ENCODE measurements around the gene NEU3. TPM values are rescaled to one million over a fixed set of nuclear protein-coding genes. Genes with fewer than 3 reads are reported as not detected.
"Not testable (repeated sequence)": the region's sequence is repeated elsewhere in the genome, so short reads cannot be mapped to it uniquely, and the experiment has no call there.

Gene NEU3
- polyA plus RNA-seq, 2 donors, result 1.2 to 1.5 TPM

DNA sequence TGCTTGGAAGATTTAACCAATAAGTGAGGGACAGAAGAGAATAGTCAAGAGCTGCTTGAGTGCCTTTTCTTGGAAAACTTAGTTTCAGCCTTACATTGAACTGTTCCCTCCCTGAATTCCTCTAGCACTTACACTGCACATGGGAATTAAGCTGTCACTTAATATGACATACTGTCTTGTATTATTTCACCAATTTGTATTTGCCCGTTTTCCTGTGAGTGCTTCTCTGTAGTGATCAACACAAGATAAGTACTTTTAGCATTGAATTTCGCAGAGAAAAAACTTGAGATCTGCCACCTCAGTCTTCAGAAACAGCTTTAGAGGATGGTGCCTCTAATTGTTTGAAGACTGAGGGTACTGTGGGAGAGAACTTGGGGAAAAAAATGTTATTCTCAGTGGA, 36.0 kb upstream of the NEU3 start:
- peaks cover 0 to 3% of the 10 kb centered on the region in 2 donors for H3K4me1 ChIP-seq (ENCODE audit: control insufficient read depth in 2 of 2, insufficient read depth in 2 of 2, low read length in 1 of 2)

DNA sequence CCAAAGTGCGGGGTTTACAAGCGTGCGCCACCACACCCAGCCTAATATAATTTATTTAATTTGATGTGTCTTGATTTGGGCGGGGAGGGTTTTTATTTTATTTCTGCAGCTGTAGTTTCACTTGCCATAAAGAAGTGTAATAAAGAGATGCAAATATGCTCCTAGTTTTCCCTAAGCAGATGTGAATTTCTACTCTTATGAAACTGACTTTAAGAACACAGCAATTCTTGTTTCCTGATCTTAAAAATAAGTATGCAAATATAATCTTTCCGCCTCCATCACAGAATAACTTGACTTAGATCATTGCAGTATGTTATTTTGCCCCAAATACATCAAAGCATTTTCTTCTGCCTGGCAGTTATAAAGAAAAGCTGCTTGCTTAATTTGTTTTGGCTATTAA, 35.3 kb upstream of the NEU3 start:
- Histone ChIP-seq H3K27me3 (ENCODE audit: control insufficient read depth in 1 of 2, insufficient read depth in 2 of 2, low read length in 2 of 2) (no peaks in the 10 kb centered on the region), H3K4me3 (ENCODE audit: low read depth in 1 of 2, low read length in 2 of 2) (no peak overlapping the region), H3K9me3 (ENCODE audit: control insufficient read depth in 2 of 2, insufficient read depth in 1 of 2, low read depth in 1 of 2, low read length in 1 of 2) (no peaks in the 10 kb centered on the region), H3K27ac (ENCODE audit: low read depth in 2 of 2, low read length in 1 of 2) (no peak overlapping the region), H3K4me1 (ENCODE audit: control insufficient read depth in 2 of 2, insufficient read depth in 2 of 2, low read length in 1 of 2) (peaks cover 0 to 3% of the 10 kb centered on the region in 2 donors), H3K36me3 (ENCODE audit: control insufficient read depth in 2 of 2, insufficient read depth in 2 of 2, low read length in 1 of 2) (no peaks in the 10 kb centered on the region)
- 91 to 96% methylated on average over 5 of the region's 5 CpGs for WGBS, 2 donors

More for the DNA sequence above, 36.0 kb upstream of the NEU3 start:
- Histone ChIP-seq H3K9me3 (ENCODE audit: control insufficient read depth in 2 of 2, insufficient read depth in 1 of 2, low read depth in 1 of 2, low read length in 1 of 2) (no peaks in the 10 kb centered on the region), H3K27ac (ENCODE audit: low read depth in 2 of 2, low read length in 1 of 2) (no peak overlapping the region), H3K36me3 (ENCODE audit: control insufficient read depth in 2 of 2, insufficient read depth in 2 of 2, low read length in 1 of 2) (no peaks in the 10 kb centered on the region), H3K4me3 (ENCODE audit: low read depth in 1 of 2, low read length in 2 of 2) (no peak overlapping the region), H3K27me3 (ENCODE audit: control insufficient read depth in 1 of 2, insufficient read depth in 2 of 2, low read length in 2 of 2) (no peaks in the 10 kb centered on the region)
- WGBS, 2 donors, result 70 to 81% methylated on average over 2 of the region's 2 CpGs

- Histone ChIP-seq H3K27ac (ENCODE audit: low read depth in 2 of 2, low read length in 1 of 2) (no peak overlapping the region), H3K4me1 (ENCODE audit: control insufficient read depth in 2 of 2, insufficient read depth in 2 of 2, low read length in 1 of 2) (peaks cover 0 to 3% of the 10 kb centered on the region in 2 donors), H3K27me3 (ENCODE audit: control insufficient read depth in 1 of 2, insufficient read depth in 2 of 2, low read length in 2 of 2) (no peaks in the 10 kb centered on the region), H3K9me3 (ENCODE audit: control insufficient read depth in 2 of 2, insufficient read depth in 1 of 2, low read depth in 1 of 2, low read length in 1 of 2) (no peaks in the 10 kb centered on the region), H3K4me3 (ENCODE audit: low read depth in 1 of 2, low read length in 2 of 2) (no peak overlapping the region), H3K36me3 (ENCODE audit: control insufficient read depth in 2 of 2, insufficient read depth in 2 of 2, low read length in 1 of 2) (no peaks in the 10 kb centered on the region)
- 89 to 98% methylated on average over 1 of the region's 1 CpG for WGBS, 2 donors
Observed at GRCh38 chr11:74954199-74954598, 34.5 kb upstream of the NEU3 start.

GRCh38 chr11:74956397-74957015, 32.2 kb upstream of the NEU3 start:
- 57 to 70% methylated on average over 4 of the region's 4 CpGs for WGBS, 2 donors
- no peaks in the 10 kb centered on the region for H3K4me1 ChIP-seq (ENCODE audit: control insufficient read depth in 2 of 2, insufficient read depth in 2 of 2, low read length in 1 of 2)
- H3K27me3 ChIP-seq (ENCODE audit: control insufficient read depth in 1 of 2, insufficient read depth in 2 of 2, low read length in 2 of 2), result no peaks in the 10 kb centered on the region
- no peak overlapping the region for H3K4me3 ChIP-seq (ENCODE audit: low read depth in 1 of 2, low read length in 2 of 2)
- no peaks in the 10 kb centered on the region for H3K9me3 ChIP-seq (ENCODE audit: control insufficient read depth in 2 of 2, insufficient read depth in 1 of 2, low read depth in 1 of 2, low read length in 1 of 2)
- no peak overlapping the region for H3K27ac ChIP-seq (ENCODE audit: low read depth in 2 of 2, low read length in 1 of 2)
- no peaks in the 10 kb centered on the region for H3K36me3 ChIP-seq (ENCODE audit: control insufficient read depth in 2 of 2, insufficient read depth in 2 of 2, low read length in 1 of 2)

DNA sequence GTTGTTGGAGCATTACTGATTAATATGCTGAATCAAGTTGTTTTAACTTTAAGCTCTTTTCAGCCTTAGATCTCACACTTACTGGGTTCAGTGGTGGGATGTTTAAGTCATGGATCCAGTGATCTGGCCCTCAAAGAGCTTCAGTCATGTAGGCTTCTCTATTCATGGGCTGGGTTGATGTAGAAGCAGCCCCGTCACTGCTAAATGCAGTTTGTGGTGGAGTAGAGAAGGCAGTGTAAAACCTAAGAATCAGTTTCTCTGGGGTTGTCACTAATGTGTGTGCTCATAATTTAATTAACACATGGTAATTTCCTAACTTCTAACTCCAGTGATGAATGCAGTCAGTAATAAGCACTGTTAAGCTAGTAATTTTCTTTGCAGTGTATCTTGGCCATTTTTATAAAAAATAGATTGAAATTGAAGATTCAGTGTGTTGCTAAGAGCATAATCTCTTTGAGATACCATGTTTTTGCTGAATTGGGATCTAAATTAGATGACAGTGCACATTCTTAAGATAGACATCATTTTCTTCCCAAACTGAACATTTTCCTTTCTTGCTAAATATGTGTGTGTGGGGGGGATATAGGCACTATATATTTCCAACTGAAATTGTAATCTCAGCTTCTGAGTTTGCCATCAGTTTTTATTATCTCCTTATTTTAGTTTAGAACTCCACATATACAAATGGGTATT, 30.6 kb upstream of the NEU3 start:
- H3K9me3 ChIP-seq (ENCODE audit: control insufficient read depth in 2 of 2, insufficient read depth in 1 of 2, low read depth in 1 of 2, low read length in 1 of 2), result no peaks in the 10 kb centered on the region
- no peak overlapping the region for H3K4me3 ChIP-seq (ENCODE audit: low read depth in 1 of 2, low read length in 2 of 2)
- no peaks in the 10 kb centered on the region for H3K4me1 ChIP-seq (ENCODE audit: control insufficient read depth in 2 of 2, insufficient read depth in 2 of 2, low read length in 1 of 2)
- 98% methylated on average over 1 of the region's 1 CpG for whole genome bisulfite sequencing, 2 donors
- no peaks in the 10 kb centered on the region for H3K27me3 ChIP-seq (ENCODE audit: control insufficient read depth in 1 of 2, insufficient read depth in 2 of 2, low read length in 2 of 2)
- no peaks in the 10 kb centered on the region for H3K36me3 ChIP-seq (ENCODE audit: control insufficient read depth in 2 of 2, insufficient read depth in 2 of 2, low read length in 1 of 2)
- H3K27ac ChIP-seq (ENCODE audit: low read depth in 2 of 2, low read length in 1 of 2), result no peak overlapping the region

DNA sequence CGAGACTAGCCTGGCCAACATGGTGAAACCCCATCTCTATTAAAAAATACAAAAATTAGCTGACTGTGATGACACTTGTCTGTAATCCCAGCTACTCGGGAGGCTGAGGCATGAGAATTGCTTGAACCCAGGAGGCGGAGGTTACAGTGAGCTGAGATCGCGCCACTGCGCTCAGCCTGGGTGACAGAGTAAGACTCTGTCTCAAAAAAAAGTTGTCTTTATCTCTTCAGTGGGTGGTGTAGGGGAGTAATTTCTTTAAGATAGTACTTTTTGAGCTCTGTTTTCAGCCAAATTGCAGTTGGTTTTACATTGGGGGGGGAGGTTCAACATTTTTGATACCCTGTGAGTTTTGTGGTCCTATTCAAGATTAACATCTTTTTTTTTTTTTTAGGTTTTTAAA, 28.6 kb upstream of the NEU3 start:
- H3K9me3 ChIP-seq (ENCODE audit: control insufficient read depth in 2 of 2, insufficient read depth in 1 of 2, low read depth in 1 of 2, low read length in 1 of 2); H3K4me1 ChIP-seq (ENCODE audit: control insufficient read depth in 2 of 2, insufficient read depth in 2 of 2, low read length in 1 of 2); H3K27me3 ChIP-seq (ENCODE audit: control insufficient read depth in 1 of 2, insufficient read depth in 2 of 2, low read length in 2 of 2); H3K36me3 ChIP-seq (ENCODE audit: control insufficient read depth in 2 of 2, insufficient read depth in 2 of 2, low read length in 1 of 2); H3K4me3 ChIP-seq (ENCODE audit: low read depth in 1 of 2, low read length in 2 of 2); H3K27ac ChIP-seq (ENCODE audit: low read depth in 2 of 2, low read length in 1 of 2): not testable (repeated sequence)
- WGBS, 2 donors, result 95% methylated on average over 6 of the region's 6 CpGs

- Histone ChIP-seq H3K4me1 (ENCODE audit: control insufficient read depth in 2 of 2, insufficient read depth in 2 of 2, low read length in 1 of 2) (no peaks in the 10 kb centered on the region), H3K9me3 (ENCODE audit: control insufficient read depth in 2 of 2, insufficient read depth in 1 of 2, low read depth in 1 of 2, low read length in 1 of 2) (no peaks in the 10 kb centered on the region), H3K27me3 (ENCODE audit: control insufficient read depth in 1 of 2, insufficient read depth in 2 of 2, low read length in 2 of 2) (no peaks in the 10 kb centered on the region), H3K4me3 (ENCODE audit: low read depth in 1 of 2, low read length in 2 of 2) (no peak overlapping the region), H3K36me3 (ENCODE audit: control insufficient read depth in 2 of 2, insufficient read depth in 2 of 2, low read length in 1 of 2) (peaks cover 2 to 5% of the 10 kb centered on the region in 2 donors), H3K27ac (ENCODE audit: low read depth in 2 of 2, low read length in 1 of 2) (no peak overlapping the region)
- WGBS, 2 donors, result 87 to 89% methylated on average over 5 of the region's 5 CpGs
Observed at GRCh38 chr11:74966651-74967050, 22.1 kb upstream of the NEU3 start.

- 79 to 87% methylated on average over 1 of the region's 1 CpG for WGBS, 2 donors
- Histone ChIP-seq H3K36me3 (ENCODE audit: control insufficient read depth in 2 of 2, insufficient read depth in 2 of 2, low read length in 1 of 2) (peaks cover 12 to 13% of the 10 kb centered on the region in 2 donors), H3K4me1 (ENCODE audit: control insufficient read depth in 2 of 2, insufficient read depth in 2 of 2, low read length in 1 of 2) (no peaks in the 10 kb centered on the region)
Observed at GRCh38 chr11:74970852-74971395, 17.8 kb upstream of the NEU3 start.

DNA sequence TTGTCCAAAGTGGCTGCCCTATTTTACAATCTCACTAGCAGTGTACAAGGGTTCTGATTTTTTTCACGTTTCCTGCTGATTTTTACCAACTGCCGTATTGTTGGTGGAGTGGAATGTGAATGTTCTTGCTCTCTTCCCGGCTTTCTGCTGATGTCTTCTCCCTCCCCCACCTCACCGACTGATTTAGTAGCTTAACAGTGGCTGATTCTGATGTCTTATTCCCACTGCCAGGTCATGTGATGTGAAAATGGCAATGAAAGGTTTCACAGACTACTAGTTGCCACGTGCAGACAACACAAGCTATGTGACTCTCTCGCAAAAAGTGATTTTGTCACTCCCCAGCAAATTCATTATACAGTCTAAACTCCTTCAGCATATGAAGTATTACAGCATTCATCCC, 17.3 kb upstream of the NEU3 start:
- Histone ChIP-seq H3K36me3 (ENCODE audit: control insufficient read depth in 2 of 2, insufficient read depth in 2 of 2, low read length in 1 of 2) (peaks cover 12 to 13% of the 10 kb centered on the region in 2 donors), H3K4me3 (ENCODE audit: low read depth in 1 of 2, low read length in 2 of 2) (no peak overlapping the region), H3K4me1 (ENCODE audit: control insufficient read depth in 2 of 2, insufficient read depth in 2 of 2, low read length in 1 of 2) (no peaks in the 10 kb centered on the region), H3K27me3 (ENCODE audit: control insufficient read depth in 1 of 2, insufficient read depth in 2 of 2, low read length in 2 of 2) (no peaks in the 10 kb centered on the region), H3K9me3 (ENCODE audit: control insufficient read depth in 2 of 2, insufficient read depth in 1 of 2, low read depth in 1 of 2, low read length in 1 of 2) (no peaks in the 10 kb centered on the region), H3K27ac (ENCODE audit: low read depth in 2 of 2, low read length in 1 of 2) (no peak overlapping the region)
- 86 to 91% methylated on average over 6 of the region's 6 CpGs for WGBS, 2 donors

More at GRCh38 chr11:74970852-74971395, 17.8 kb upstream of the NEU3 start:
- Histone ChIP-seq H3K4me3 (ENCODE audit: low read depth in 1 of 2, low read length in 2 of 2) (no peak overlapping the region), H3K9me3 (ENCODE audit: control insufficient read depth in 2 of 2, insufficient read depth in 1 of 2, low read depth in 1 of 2, low read length in 1 of 2) (no peaks in the 10 kb centered on the region), H3K27ac (ENCODE audit: low read depth in 2 of 2, low read length in 1 of 2) (no peak overlapping the region), H3K27me3 (ENCODE audit: control insufficient read depth in 1 of 2, insufficient read depth in 2 of 2, low read length in 2 of 2) (no peaks in the 10 kb centered on the region)

DNA sequence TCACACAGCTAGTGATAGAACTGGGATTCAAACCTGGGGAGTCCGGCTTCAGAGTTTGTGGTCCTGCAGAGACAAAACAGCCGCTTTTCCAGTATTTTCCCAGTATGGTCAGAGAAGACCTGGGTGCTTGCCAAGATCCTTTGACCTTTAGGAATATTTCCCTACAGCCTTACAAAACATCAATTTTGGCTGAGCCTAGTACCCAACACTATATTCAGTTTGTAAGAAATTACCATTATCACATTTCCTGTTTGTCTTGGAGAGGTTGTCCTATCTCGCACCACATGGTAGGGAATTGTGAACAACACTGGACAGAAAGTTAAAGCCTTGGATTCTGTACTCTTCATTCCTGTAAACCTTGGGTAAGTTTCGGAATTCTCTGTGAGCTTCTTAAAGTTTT, 10.7 kb upstream of the NEU3 start:
- Histone ChIP-seq H3K27ac (ENCODE audit: low read depth in 2 of 2, low read length in 1 of 2) (no peak overlapping the region), H3K9me3 (ENCODE audit: control insufficient read depth in 2 of 2, insufficient read depth in 1 of 2, low read depth in 1 of 2, low read length in 1 of 2) (no peaks in the 10 kb centered on the region), H3K36me3 (ENCODE audit: control insufficient read depth in 2 of 2, insufficient read depth in 2 of 2, low read length in 1 of 2) (peaks cover 4% of the 10 kb centered on the region in 2 donors), H3K4me3 (ENCODE audit: low read depth in 1 of 2, low read length in 2 of 2) (no peak overlapping the region), H3K4me1 (ENCODE audit: control insufficient read depth in 2 of 2, insufficient read depth in 2 of 2, low read length in 1 of 2) (no peaks in the 10 kb centered on the region), H3K27me3 (ENCODE audit: control insufficient read depth in 1 of 2, insufficient read depth in 2 of 2, low read length in 2 of 2) (no peaks in the 10 kb centered on the region)
- 93 to 94% methylated on average over 4 of the region's 4 CpGs for WGBS, 2 donors

Measured in esophagus (tissue), 2 donors.